LNCAP (cell line): ENCODE measurements around the gene TRAF6.
A peak's percentile ranks its signal among the peaks of the same experiment; 100 is the strongest.

ENCODE experiments used
- TF ChIP-seq, protein P1 (sequence below): fragments of 450-650 bp; IDR thresholded peaks from 2 replicates; pipeline ENCODE4 v1.5.1; 2017; ENCODE audit warnings: mild to moderate bottlenecking

TRAF6 gene

DNA sequence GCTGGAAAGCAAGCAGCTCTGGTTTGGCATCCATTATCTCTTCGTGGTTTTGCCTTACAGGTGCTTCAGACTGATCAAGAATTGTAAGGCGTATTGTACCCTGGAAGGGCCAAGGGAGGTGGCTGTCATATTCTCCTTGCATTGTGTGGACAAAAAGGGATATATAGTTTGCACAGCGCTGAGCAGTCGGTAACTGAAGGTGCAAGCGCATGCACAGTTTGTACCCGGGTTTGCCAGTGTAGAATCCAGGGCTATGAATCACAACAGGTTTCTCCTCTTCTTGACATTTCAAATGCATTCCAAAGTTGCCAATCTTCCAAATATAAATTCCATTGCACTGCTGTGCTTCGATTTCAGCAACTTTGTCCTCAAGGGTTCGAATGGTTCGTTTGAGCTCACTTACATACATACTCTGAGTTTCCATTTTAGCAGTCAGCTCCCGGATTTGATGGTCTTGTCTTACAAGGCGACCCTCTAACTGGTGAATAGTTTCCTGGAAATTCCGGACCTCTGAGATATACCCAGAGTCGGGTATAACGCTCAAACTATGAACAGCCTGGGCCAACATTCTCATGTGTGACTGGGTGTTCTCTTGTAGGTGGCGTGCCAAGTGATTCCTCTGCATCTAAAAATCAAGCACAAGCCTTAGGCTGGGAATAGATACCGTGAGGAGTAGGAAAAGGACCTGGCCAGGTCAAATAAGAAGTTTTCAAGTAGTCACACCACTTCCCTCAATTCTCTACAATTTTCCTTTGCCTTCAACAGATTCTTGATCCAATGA, 19.9 kb downstream of the TRAF6 start:
- TF ChIP-seq, protein P1, sequence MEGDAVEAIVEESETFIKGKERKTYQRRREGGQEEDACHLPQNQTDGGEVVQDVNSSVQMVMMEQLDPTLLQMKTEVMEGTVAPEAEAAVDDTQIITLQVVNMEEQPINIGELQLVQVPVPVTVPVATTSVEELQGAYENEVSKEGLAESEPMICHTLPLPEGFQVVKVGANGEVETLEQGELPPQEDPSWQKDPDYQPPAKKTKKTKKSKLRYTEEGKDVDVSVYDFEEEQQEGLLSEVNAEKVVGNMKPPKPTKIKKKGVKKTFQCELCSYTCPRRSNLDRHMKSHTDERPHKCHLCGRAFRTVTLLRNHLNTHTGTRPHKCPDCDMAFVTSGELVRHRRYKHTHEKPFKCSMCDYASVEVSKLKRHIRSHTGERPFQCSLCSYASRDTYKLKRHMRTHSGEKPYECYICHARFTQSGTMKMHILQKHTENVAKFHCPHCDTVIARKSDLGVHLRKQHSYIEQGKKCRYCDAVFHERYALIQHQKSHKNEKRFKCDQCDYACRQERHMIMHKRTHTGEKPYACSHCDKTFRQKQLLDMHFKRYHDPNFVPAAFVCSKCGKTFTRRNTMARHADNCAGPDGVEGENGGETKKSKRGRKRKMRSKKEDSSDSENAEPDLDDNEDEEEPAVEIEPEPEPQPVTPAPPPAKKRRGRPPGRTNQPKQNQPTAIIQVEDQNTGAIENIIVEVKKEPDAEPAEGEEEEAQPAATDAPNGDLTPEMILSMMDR: no peak

DNA sequence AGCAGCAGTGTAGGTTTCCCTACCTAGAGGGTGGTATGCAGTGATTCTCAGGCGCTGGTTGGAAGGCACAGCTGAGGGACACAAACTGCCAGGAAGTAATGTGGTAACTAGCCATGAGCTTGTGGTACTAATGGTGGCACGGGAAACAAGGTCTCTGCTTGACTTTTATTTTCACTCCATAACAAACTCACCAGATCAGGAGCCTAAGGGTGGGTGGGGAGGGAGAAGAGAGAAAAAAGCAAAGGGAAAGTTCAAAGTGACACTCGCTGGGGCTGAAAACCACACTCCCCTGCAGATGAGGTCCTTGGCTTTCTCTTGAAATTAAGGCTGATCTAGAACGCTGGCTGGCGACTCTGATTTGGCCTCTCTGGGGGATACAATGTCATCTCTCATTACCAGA, 22.0 kb downstream of the TRAF6 start:
- TF ChIP-seq, protein P1: no peak

DNA sequence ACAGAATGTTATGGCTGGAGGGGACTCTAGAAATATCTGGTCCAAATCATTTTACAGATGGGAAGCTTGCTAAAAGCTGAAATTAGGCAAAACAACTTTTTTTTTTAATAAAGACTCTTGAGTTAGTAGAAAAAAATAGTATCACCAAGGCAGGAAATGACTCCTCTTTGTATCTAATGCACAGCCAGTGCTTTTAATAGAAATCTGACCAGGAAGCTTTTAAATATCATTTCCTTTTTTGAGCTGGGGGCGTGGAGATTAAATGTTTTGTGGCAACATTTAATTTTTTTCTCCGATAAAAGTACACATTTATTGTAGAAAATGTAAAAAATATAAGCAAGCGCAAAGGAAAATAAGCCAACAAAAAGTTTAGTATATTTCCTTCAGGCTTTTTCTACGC, 22.5 kb downstream of the TRAF6 start:
- TF ChIP-seq, protein P1: no peak

DNA sequence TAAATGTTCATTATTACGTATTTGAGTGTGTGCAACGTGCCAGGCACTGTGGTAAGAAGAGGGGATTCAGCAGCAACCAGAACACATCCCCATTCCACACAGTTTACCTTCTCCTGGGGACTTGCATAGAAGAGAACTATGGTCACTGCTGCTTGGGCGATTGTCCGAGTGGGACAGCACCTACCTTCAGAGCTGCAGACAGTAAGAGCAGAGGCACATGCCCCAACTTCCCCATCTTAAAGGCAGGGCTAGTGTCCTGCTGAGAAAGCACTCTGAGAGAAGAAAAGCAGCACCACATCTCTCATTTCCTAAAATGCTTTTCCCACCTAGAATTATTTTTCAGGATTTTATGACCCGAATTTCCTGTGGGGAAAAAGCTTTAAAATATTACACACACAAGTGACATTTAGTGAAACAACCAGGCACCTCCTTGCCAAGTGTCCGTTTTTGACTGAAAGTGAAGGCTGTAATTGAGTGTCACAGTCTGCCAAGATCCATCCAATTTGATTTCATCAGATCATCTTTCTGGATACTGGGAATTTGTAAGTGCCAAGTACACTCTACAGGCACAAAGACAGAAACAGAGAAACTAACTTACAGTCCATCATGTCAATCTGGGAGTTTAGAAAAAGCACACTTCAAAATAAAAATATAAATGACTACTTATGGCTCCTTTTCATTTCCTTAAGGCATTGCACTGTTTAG, 24.6 kb downstream of the TRAF6 start:
- TF ChIP-seq, protein P1: no peak

DNA sequence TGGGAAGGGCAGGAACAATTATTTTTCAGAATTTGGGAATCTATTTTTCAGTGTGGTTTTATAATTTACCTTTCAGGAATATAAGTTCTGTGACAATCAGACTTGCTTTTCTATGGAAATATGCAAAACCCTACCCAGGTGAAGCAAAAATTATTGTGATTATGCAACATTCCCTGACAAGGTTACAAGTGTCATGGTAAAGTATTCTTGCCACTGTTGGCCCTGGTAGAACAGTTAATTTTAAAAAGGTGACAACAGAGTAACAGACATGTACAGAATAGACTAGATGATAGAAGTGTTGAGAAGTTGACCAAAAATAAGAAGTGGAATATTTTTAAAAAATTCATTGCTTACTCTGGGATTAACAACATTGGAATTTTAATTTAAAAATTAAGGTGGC, 29.2 kb downstream of the TRAF6 start:
- TF ChIP-seq, protein P1: no peak

DNA sequence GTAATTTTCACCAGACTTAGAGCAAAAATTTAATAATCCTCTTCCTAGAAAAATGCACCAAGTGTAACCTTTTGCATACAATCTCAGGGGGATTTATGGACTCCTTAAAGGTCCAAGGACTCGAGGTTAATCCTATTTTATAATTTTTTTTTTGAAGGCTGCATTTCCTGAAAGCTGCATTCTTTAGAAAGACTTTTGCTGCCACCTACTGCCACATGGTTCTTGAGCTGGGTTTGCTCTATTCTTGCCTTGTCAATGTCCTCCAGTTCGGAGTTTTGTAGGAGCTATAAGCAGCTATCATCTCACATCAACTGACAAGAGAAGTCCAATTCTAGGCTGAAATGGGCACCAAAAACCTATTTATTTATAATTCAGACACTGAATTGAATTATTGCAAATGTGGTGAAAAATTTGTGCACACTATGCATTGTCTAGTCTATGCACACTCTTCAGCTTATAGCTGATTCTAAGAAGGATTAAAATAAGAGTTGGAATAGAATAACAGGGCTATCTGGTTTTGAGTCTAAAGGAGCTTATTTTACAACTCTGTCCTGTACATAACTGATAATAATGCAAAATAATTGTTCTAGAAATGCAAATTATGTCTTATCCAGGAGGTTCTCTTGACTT, 31.3 kb downstream of the TRAF6 start:
- TF ChIP-seq, protein P1: peak; percentile 63

DNA sequence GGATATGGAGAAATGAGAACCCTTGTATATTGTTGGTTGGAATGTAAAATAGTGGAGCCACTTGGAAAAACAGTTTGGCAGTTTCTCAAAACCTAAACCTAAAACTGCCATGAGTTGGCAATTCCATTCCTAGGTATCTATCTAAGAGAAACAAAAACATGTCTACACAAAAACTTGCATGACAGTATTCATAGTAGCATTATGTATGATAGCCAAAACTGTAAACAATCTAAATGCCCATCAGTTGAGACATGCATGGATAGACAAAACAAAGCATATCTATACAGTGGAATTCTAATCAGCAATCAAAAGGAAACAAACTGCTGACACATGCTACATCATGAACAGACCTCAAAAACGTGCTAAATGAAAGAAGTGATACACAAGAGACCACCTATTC, 34.9 kb downstream of the TRAF6 start:
- TF ChIP-seq, protein P1: no peak
